Inflammatory macrophage (primary cell): ENCODE data around the gene TSPAN11.

Experiments
- DNase-seq, 2 donors: peaks; one replicate each; pipeline ENCODE4 v3.0.0-alpha.2; 2020 to 2022

The TSPAN11 gene

GRCh38 chr12:30913323-30913722, 13.2 kb upstream of the TSPAN11 start:
- no peak for DNase-seq

- no peak for DNase-seq
These were observed 11.5 kb upstream of the TSPAN11 start for GRCh38 chr12:30914986-30915591.

GRCh38 chr12:30923057-30923456, 3.5 kb upstream of the TSPAN11 start:
- no peak for DNase-seq

DNA sequence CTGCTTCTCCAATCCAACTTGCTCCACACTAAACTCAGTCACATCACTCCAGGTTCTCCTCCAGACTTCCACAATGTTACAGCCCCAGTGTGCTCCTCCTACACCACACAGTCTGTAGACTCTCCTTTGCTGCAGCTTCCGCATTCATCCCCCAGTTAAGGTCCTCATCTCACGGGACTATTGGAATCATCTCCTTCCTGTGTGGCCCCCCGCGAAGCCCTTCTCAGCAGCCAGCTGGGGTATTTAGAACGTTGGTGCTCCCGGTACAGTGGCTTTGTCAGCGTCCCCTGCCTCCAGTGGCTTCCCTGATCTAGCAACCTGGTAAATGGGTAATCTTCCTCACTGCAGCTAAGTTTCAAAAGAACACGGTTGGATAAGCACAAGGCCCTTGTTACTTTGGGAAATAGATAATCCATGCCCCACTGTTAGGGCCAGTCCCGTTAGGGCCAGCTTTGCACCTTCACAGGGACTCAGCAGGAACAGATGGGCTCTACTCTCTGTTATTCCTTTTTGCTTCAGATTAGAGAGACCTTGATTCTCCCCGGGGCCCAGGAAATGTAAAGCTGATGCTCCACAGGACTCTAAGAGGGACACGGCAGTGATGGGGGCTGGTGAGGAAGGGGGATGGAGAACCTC, 823 bp upstream of the TSPAN11 start:
- no peak for DNase-seq

DNA sequence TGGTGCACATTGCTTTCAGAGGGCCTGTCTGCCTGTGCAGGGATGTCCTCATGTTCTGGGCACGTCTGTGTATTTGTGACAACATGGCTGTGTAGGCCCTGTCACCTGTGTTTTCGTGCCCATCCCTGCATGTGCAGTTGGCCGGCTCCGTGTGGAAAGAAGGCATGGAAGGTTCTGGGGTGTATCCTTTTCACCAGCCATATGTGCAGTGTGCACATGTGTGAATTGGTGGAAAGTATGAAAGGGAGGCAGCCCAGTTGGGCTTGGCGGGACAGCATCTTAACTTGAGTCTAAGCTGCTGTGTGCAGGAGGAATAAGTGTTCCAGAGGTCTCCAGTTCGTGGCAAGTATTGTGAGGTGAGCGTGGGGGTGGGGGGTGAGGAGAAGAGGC, 669 bp downstream of the TSPAN11 start:
- no peak for DNase-seq

- no peak for DNase-seq
These were observed 2.1 kb downstream of the TSPAN11 start for GRCh38 chr12:30928356-30929244.

DNA sequence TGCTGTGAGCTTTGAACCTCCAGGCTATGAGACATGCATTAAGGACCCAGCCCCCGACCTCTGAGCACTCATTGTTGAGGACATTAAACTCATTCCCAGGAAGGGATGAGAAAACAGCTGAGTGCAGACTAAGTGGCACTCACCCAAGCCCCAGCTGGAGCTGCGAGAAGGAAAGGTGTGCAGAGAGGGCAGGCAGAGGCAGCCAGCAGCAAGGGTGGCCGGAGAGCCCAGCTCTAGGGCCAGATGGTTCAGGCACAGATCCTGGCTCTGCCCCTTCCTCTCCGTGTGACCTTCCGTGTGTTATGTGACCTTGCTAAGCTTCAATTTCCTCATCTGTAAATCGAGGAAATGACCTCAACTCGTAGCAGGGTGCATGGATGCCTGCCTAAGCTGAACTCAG, 3.7 kb downstream of the TSPAN11 start:
- no peak for DNase-seq

GRCh38 chr12:30930641-30931040, 4.1 kb downstream of the TSPAN11 start:
- DNase-seq = no peak

DNA sequence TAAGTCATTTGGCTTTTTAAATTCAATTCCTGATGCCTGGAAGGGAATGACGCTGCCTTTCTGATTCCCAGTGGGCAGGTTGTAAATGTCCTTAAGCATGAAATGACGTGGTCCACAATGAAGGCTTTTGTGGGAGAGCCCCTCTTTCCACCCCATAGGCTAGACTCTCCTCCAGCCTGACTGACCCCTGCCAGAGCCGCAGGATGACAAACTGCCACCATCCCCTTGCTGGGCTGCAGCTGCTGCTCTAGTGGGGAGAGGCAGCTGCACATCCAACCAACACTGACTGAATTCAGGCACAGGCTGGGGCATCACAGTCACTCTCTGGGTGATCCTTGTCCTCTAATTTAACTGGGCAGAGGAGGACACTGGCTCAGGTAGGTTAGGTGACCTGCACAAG, 6.3 kb downstream of the TSPAN11 start:
- DNase-seq = no peak

GRCh38 chr12:30934811-30935210, 8.3 kb downstream of the TSPAN11 start:
- peak in 1 of 2 donors; percentile 31 for DNase-seq

- DNase-seq = no peak
These were observed 9.5 kb downstream of the TSPAN11 start for GRCh38 chr12:30936036-30936435.

- no peak for DNase-seq
These were observed 12.7 kb downstream of the TSPAN11 start for GRCh38 chr12:30939234-30939633.

- no peak for DNase-seq
These were observed 15.9 kb downstream of the TSPAN11 start for GRCh38 chr12:30942486-30942885.

- DNase-seq = no peak
These were observed 16.4 kb downstream of the TSPAN11 start for GRCh38 chr12:30942936-30943335.

GRCh38 chr12:30945443-30946164, 19.1 kb downstream of the TSPAN11 start:
- no peak for DNase-seq

DNA sequence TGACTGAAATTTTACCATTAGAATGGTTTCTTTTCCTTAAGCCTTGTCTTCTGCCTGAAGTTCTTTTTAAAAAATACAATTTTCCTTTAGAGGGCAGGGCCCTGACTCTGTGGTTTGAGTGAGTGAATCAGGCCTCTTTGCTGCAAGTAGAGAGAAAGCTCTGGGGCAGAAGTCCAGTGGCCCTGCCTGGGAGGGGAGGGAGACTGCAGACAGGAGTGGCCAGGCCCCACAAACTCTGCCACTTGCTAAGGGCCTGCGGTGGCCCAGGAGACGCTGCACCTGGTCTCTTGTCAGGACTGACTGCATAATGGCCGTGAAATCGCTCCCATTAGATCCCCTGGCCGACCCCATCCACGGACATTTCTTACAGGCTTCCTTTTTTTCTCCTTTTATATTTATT, 25.5 kb downstream of the TSPAN11 start:
- DNase-seq = no peak

- no peak for DNase-seq
These were observed 26.7 kb downstream of the TSPAN11 start for GRCh38 chr12:30953257-30953656.

DNA sequence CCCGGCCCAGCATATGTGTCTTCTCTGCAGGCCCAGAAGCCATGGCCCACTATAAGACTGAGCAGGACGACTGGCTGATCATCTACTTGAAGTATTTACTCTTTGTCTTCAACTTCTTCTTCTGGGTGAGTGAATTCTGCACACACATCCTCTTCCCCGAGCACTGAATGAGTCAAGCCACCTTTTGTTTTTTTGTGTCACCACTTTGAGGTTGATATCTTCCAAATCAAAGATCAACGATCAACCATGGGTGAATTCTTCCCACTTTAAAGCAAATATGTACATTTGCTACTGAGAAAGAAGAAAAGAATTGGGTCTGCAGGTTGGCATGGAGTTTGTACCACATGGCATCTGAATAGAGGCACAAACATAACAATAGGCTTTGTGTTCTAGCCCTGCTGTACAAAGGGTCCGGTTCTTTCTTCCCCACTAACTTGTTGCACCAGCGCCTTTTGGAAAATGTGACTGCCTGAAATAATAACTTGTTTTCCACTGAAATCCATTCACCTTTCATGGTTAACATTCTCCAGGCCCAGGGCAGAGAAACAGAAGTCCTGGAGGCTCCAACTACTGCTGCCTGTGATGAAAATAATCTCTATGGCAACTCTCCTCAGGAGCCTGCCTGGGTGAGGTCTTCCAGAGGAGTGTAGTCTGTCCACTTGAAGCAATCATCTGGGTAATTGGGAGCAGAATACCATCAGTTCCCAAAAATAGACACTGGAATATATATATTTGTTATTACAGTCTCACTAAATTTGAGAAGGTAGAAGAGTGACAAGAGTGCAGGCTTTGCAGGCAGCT, 27.6 kb downstream of the TSPAN11 start:
- no peak for DNase-seq

GRCh38 chr12:30955214-30955613, 28.7 kb downstream of the TSPAN11 start:
- DNase-seq = no peak

- DNase-seq = no peak
These were observed 32.7 kb downstream of the TSPAN11 start for GRCh38 chr12:30959110-30959710.

DNA sequence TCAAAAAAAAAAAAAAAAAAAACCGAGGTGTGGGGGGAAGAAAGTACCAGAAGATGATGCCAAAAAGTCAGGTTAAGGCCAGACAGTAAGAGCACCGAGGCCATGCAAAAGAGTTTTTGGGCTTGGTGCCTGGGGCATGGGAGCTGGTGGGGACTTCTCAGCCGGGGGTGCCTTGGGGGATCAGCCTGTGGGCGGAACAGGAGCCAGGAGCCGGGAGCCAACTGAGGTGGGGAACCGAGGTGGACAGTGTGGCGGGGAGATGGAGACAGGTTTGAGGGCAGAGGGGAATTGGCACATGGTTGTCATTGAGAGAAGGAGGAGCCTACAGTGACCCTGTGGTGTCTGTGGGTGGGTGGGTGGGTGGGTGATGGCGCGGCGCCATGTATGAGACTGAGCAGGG, 33.2 kb downstream of the TSPAN11 start:
- no peak for DNase-seq

GRCh38 chr12:30961030-30961429, 34.5 kb downstream of the TSPAN11 start:
- DNase-seq = no peak
